DND-41 (cell line): ENCODE data around the gene C22orf31.

Source experiments
- ATAC-seq: fragments of 200-7000 bp; cut with Tn5 transposase; 3 replicates; pipeline ENCODE4 v1.9.1; 2021; ENCODE audit warnings: low read depth; ENCODE audit not compliant: insufficient read depth
- DNase-seq: peaks from one replicate; pipeline ENCODE4 v3.0.0-alpha.2; 2020
- H2AFZ ChIP-seq: 2 replicates; pipeline ENCODE4 v1.6.0; 2012; ENCODE audit warnings: low read depth, low read length
- H3K27ac ChIP-seq: 2 replicates; pipeline ENCODE4 v1.5.1; 2012; ENCODE audit warnings: low read length, inconsistent platforms
- H3K27me3 ChIP-seq: fragments of 200-600 bp; sonication (generic); 2 replicates; pipeline ENCODE4 v1.6.0; 2012; ENCODE audit warnings: low read length, mild to moderate bottlenecking, inconsistent platforms; ENCODE audit not compliant: insufficient read depth, poor library complexity
- H3K36me3 ChIP-seq: 2 replicates; pipeline ENCODE4 v1.5.1; 2012; ENCODE audit warnings: low read length, inconsistent platforms; ENCODE audit not compliant: insufficient read depth
- H3K4me1 ChIP-seq: 2 replicates; pipeline ENCODE4 v1.5.1; 2012; ENCODE audit warnings: mild to moderate bottlenecking, low read length; ENCODE audit not compliant: insufficient read depth
- H3K4me2 ChIP-seq: 2 replicates; pipeline ENCODE4 v1.6.0; 2012; ENCODE audit warnings: mild to moderate bottlenecking, moderate library complexity, low read length, inconsistent platforms; ENCODE audit not compliant: insufficient read depth
- H3K4me3 ChIP-seq, 2 experiments: fragments of 200-600 bp in 1 of 2; shearing (Covaris generic) in 1 of 2; 2 replicates each; pipeline ENCODE4 v1.5.1; 2012 to 2016; ENCODE audit warnings: inconsistent platforms in 2 of 2, low read length in 2 of 2, mild to moderate bottlenecking in 2 of 2, low read depth in 1 of 2, moderate library complexity in 1 of 2
- H3K79me2 ChIP-seq: 2 replicates; pipeline ENCODE4 v1.6.0; 2012; ENCODE audit warnings: low read length, inconsistent platforms; ENCODE audit not compliant: insufficient read depth
- H3K9ac ChIP-seq: 2 replicates; pipeline ENCODE4 v1.6.0; 2012; ENCODE audit warnings: low read depth, mild to moderate bottlenecking, inconsistent platforms, low read length, moderate library complexity
- H3K9me3 ChIP-seq: 2 replicates; pipeline ENCODE4 v1.5.1; 2012; ENCODE audit warnings: low read length, moderate library complexity, mild to moderate bottlenecking, inconsistent platforms; ENCODE audit not compliant: insufficient read depth, severe bottlenecking
- H4K20me1 ChIP-seq: 2 replicates; pipeline ENCODE4 v1.6.0; 2012; ENCODE audit warnings: low read length; ENCODE audit not compliant: insufficient read depth
- CTCF ChIP-seq: IDR thresholded peaks from 2 replicates; pipeline ENCODE4 v1.5.1; 2012; ENCODE audit warnings: borderline replicate concordance, low read length, moderate library complexity, mild to moderate bottlenecking; ENCODE audit not compliant: poor library complexity, severe bottlenecking; ENCODE audit errors: extremely low read depth
- EZH2 ChIP-seq: IDR thresholded peaks from 3 replicates; pipeline ENCODE4 v1.6.1; 2012; ENCODE audit warnings: borderline replicate concordance, low read depth, mild to moderate bottlenecking, moderate library complexity, low read length, inconsistent platforms; ENCODE audit not compliant: severe bottlenecking

C22orf31 gene

GRCh38 chr22:29048822-29049654, 12.6 kb downstream of the C22orf31 start:
- H3K27me3 ChIP-seq = no peaks in the 10 kb centered on the region
- no peaks in the 10 kb centered on the region for H4K20me1 ChIP-seq
- H3K36me3 ChIP-seq = peaks cover 26% of the 10 kb centered on the region
- H3K9me3 ChIP-seq = no peaks in the 10 kb centered on the region
- H3K4me2 ChIP-seq = no peak overlapping the region
- no peaks in the 10 kb centered on the region for H3K4me1 ChIP-seq
- DNase-seq = no peak
- no peak for TF ChIP-seq CTCF
- no peak for TF ChIP-seq EZH2
- no peak for ATAC-seq
- no peaks in the 10 kb centered on the region for H3K79me2 ChIP-seq
- no peak overlapping the region for H3K4me3 ChIP-seq
- H2AFZ ChIP-seq = no peak overlapping the region
- H3K27ac ChIP-seq = no peak overlapping the region
- H3K9ac ChIP-seq = no peak overlapping the region

- H3K4me3 ChIP-seq = no peak overlapping the region
- H2AFZ ChIP-seq = no peak overlapping the region
- no peak overlapping the region for H3K9ac ChIP-seq
- H3K4me1 ChIP-seq = peaks cover 5% of the 10 kb centered on the region
- no peaks in the 10 kb centered on the region for H3K9me3 ChIP-seq
- no peaks in the 10 kb centered on the region for H3K27me3 ChIP-seq
- no peak overlapping the region for H3K27ac ChIP-seq
- H4K20me1 ChIP-seq = peaks cover 11% of the 10 kb centered on the region; the same call in 1 of the 2 replicates
- H3K36me3 ChIP-seq = peaks cover 22% of the 10 kb centered on the region
- H3K4me2 ChIP-seq = no peak overlapping the region
- no peak for TF ChIP-seq CTCF
- TF ChIP-seq EZH2 = no peak
- no peaks in the 10 kb centered on the region for H3K79me2 ChIP-seq
- DNase-seq (no peak), ATAC-seq (no peak)
These were observed 16.9 kb downstream of the C22orf31 start for GRCh38 chr22:29044657-29045176.

- Histone ChIP-seq H3K36me3 (peaks cover 15% of the 10 kb centered on the region), H3K4me2 (no peak overlapping the region), H3K27ac (no peak overlapping the region)
These were observed 17.6 kb downstream of the C22orf31 start for GRCh38 chr22:29043906-29044575.

More at GRCh38 chr22:29043906-29044575, 17.6 kb downstream of the C22orf31 start:
- Histone ChIP-seq H3K4me3 (no peak overlapping the region), H3K9ac (no peak overlapping the region), H3K79me2 (no peaks in the 10 kb centered on the region), H3K9me3 (no peaks in the 10 kb centered on the region), H3K4me1 (peaks cover 5% of the 10 kb centered on the region), H2AFZ (no peak overlapping the region), H4K20me1 (peaks cover 13% of the 10 kb centered on the region; the same call in 1 of the 2 replicates), H3K27me3 (no peaks in the 10 kb centered on the region)
- DNase-seq (no peak), ATAC-seq (no peak)
- TF ChIP-seq EZH2 (no peak), CTCF (no peak)
